OCI-LY7 (cell line): ENCODE measurements around the gene SIRT3. TPM values are rescaled to one million over a fixed set of nuclear protein-coding genes. Genes with fewer than 3 reads are reported as not detected.
"Not testable (repeated sequence)": the region's sequence is repeated elsewhere in the genome, so short reads cannot be mapped to it uniquely, and the experiment has no call there.

Experiments
- BruUV-seq: library from RNA; stranded (reverse); fragments of 400-500 nt; replicated peaks from 2 replicates; lab custom pipeline; 2021; lab: Mats Ljungman, UMichigan
- CTCF ChIA-PET: fragments of 300-600 bp; sonication (Branson Sonifier 250); formaldehyde crosslinking; loops from one replicate; lab custom pipeline; 2022; ENCODE audit warnings: antibody characterized with exemption; ENCODE audit not compliant: unreplicated experiment; lab: Charles Lee
- POLR2A ChIA-PET: fragments of 300-600 bp; sonication (Branson Sonifier 250); formaldehyde crosslinking; loops from one replicate; lab custom pipeline; 2022; ENCODE audit warnings: antibody characterized with exemption; lab: Charles Lee
- DNase-seq: peaks from one replicate; pipeline ENCODE4 v3.0.0-alpha.2; 2015; ENCODE audit warnings: low spot score
- H2AFZ ChIP-seq: fragments of 200-600 bp; sonication (generic), shearing (Covaris generic); 2 replicates; pipeline ENCODE4 v1.6.1; 2014; ENCODE audit warnings: mild to moderate bottlenecking, antibody characterized with exemption, low read length, moderate library complexity
- H3K27ac ChIP-seq: fragments of 200-600 bp; sonication (generic); 2 replicates; pipeline ENCODE4 v1.5.1; 2014; ENCODE audit warnings: mixed run types, low read depth, mild to moderate bottlenecking, moderate library complexity, low read length, inconsistent platforms; ENCODE audit not compliant: poor library complexity, severe bottlenecking
- H3K36me3 ChIP-seq: fragments of 200-600 bp; sonication (generic); 2 replicates; pipeline ENCODE4 v1.6.1; 2014; ENCODE audit warnings: mild to moderate bottlenecking, antibody characterized with exemption, low read length, moderate library complexity, mixed read lengths; ENCODE audit not compliant: insufficient read depth
- H3K4me1 ChIP-seq: fragments of 200-600 bp; sonication (generic); 2 replicates; pipeline ENCODE4 v1.5.1; 2014; ENCODE audit warnings: mild to moderate bottlenecking, low read length; ENCODE audit not compliant: insufficient read depth, poor library complexity, severe bottlenecking
- H3K4me2 ChIP-seq: fragments of 200-600 bp; sonication (generic); 2 replicates; pipeline ENCODE4 v1.6.1; 2014; ENCODE audit warnings: mild to moderate bottlenecking, low read length
- H3K4me3 ChIP-seq: fragments of 200-600 bp; sonication (generic); 2 replicates; pipeline ENCODE4 v1.5.1; 2014; ENCODE audit warnings: mild to moderate bottlenecking, low read depth, low read length; ENCODE audit not compliant: poor library complexity, severe bottlenecking
- H3K79me2 ChIP-seq: fragments of 200-600 bp; sonication (generic); 2 replicates; pipeline ENCODE4 v1.6.1; 2016; ENCODE audit warnings: low read depth, mild to moderate bottlenecking, low read length, moderate library complexity, mixed read lengths; ENCODE audit not compliant: insufficient read depth
- H3K9me2 ChIP-seq: fragments of 200-600 bp; sonication (generic); 2 replicates; pipeline ENCODE4 v1.6.1; 2016; ENCODE audit warnings: mild to moderate bottlenecking, low read length, mixed read lengths; ENCODE audit not compliant: insufficient read depth
- H3K9me3 ChIP-seq: fragments of 200-600 bp; sonication (generic); 2 replicates; pipeline ENCODE4 v1.6.1; 2014; ENCODE audit warnings: mild to moderate bottlenecking, mixed run types, low read length, mixed read lengths
- H4K20me1 ChIP-seq: fragments of 200-600 bp; sonication (generic); 2 replicates; pipeline ENCODE4 v1.6.1; 2014; ENCODE audit warnings: mild to moderate bottlenecking, antibody characterized with exemption, low read length, moderate library complexity, mixed read lengths; ENCODE audit not compliant: insufficient read depth
- CTCF ChIP-seq: fragments of 200-600 bp; sonication (generic); conservative IDR thresholded peaks from 2 replicates; pipeline ENCODE4 v1.5.1; 2014; ENCODE audit warnings: mild to moderate bottlenecking, antibody characterized with exemption, low read length, moderate library complexity, mixed read lengths
- EZH2phosphoT487 ChIP-seq: fragments of 200-600 bp; sonication (generic); IDR thresholded peaks from 2 replicates; pipeline ENCODE4 v1.6.1; 2018; ENCODE audit warnings: low read depth, borderline replicate concordance, mild to moderate bottlenecking, mixed run types, antibody characterized with exemption, low read length, moderate library complexity, mixed read lengths
- intact Hi-C: fragments of 100-400 bp; cut with micrococcal nuclease; formaldehyde crosslinking; loops from one replicate; pipeline ENCODE4 v1.10.0; 2022; ENCODE audit not compliant: unreplicated experiment
- total RNA-seq, 2 experiments: library from RNA; depleted of rRNA in 1 of 2; stranded (reverse); fragments of >200 nt in 1 of 2; shearing (Covaris generic) in 1 of 2; gene quantifications; 2 replicates each; pipeline ENCODE4 v1.2.3, GENCODE V29; 2014 to 2022

SIRT3 gene
- total RNA-seq, 2 experiments from 2014 or later: 8.5 to 21.0 TPM

- Histone ChIP-seq H3K9me2 (no peaks in the 10 kb centered on the region), H3K4me2 (no peak overlapping the region), H3K4me1 (peaks cover 14% of the 10 kb centered on the region), H4K20me1 (peaks cover 10% of the 10 kb centered on the region; the same call in 1 of the 2 replicates), H3K27ac (no peak overlapping the region), H3K36me3 (peaks cover 75% of the 10 kb centered on the region), H3K79me2 (peaks cover 32% of the 10 kb centered on the region), H2AFZ (no peak overlapping the region), H3K9me3 (no peaks in the 10 kb centered on the region), H3K4me3 (no peak overlapping the region)
- ChIA-PET POLR2A (interaction anchor here (0.5 to 1.1 kb wide), 4 partner anchors 8 to 99 kb away, joined by 3 to 5 read pairs (median 4); no protein-coding TSS in a partner anchor), CTCF (no interaction called here)
- no TSS peak for BruUV-seq
- TF ChIP-seq EZH2phosphoT487: no peak
- intact Hi-C loops: no loop called here
- no peak for DNase-seq
These were observed 5.5 kb upstream of the SIRT3 start for GRCh38 chr11:241634-242033.

GRCh38 chr11:240315-240714 is 4.2 kb upstream of the SIRT3 start:
- H3K4me3 ChIP-seq: no peak overlapping the region
- H3K9me3 ChIP-seq: no peaks in the 10 kb centered on the region
- H4K20me1 ChIP-seq: peaks cover 10% of the 10 kb centered on the region; the same call in 1 of the 2 replicates
- intact Hi-C loops: no loop called here
- H3K4me1 ChIP-seq: peaks cover 17% of the 10 kb centered on the region
- H3K4me2 ChIP-seq: no peak overlapping the region
- POLR2A ChIA-PET: no interaction called here
- H2AFZ ChIP-seq: no peak overlapping the region
- peaks cover 32% of the 10 kb centered on the region for H3K79me2 ChIP-seq
- no peak for TF ChIP-seq CTCF
- TF ChIP-seq EZH2phosphoT487: no peak
- no peaks in the 10 kb centered on the region for H3K9me2 ChIP-seq
- CTCF ChIA-PET: no interaction called here
- H3K36me3 ChIP-seq: peaks cover 62% of the 10 kb centered on the region
- no peak for DNase-seq
- no peak overlapping the region for H3K27ac ChIP-seq
- BruUV-seq: no TSS peak

- H3K9me3 ChIP-seq, intact Hi-C loops, H2AFZ ChIP-seq, H3K27ac ChIP-seq, CTCF ChIA-PET, DNase-seq, BruUV-seq, H3K9me2 ChIP-seq: not testable (repeated sequence)
- POLR2A ChIA-PET: interaction anchor here (0.8 to 2.3 kb wide), 3 partner anchors 17 to 31 kb away, joined by 3 to 9 read pairs (median 8); partner anchors contain the start of genes BET1L and RIC8A
- TF ChIP-seq CTCF: peak; percentile 27; the same call in 1 of the 2 replicates
- Histone ChIP-seq H4K20me1 (peaks cover 10% of the 10 kb centered on the region; the same call in 1 of the 2 replicates), H3K4me2 (peak overlapping the region; percentile 92), H3K36me3 (peaks cover 42% of the 10 kb centered on the region), H3K4me1 (peaks cover 19% of the 10 kb centered on the region), H3K4me3 (peak overlapping the region; percentile 99), H3K79me2 (peaks cover 32% of the 10 kb centered on the region)
These were observed 2.2 kb upstream of the SIRT3 start for GRCh38 chr11:238346-238745.
